Right lobe of liver (tissue), 6 donors: ENCODE data around the gene UBL7. TPM values are rescaled to one million over a fixed set of nuclear protein-coding genes. Genes with fewer than 3 reads are reported as not detected.

Experiments
- ATAC-seq, 4 donors: fragments of 200-7000 bp; cut with Tn5 transposase; one replicate each; pipeline ENCODE4 v1.9.1; 2020; ENCODE audit warnings: mild to moderate bottlenecking in 4 of 4, moderate library complexity in 4 of 4
- DNase-seq, 3 donors: peaks; one replicate each; pipeline ENCODE4 v3.0.0-alpha.2; 2020
- H3K27ac ChIP-seq, 3 donors: fragments of 200-600 bp; one replicate each; pipeline ENCODE4 v1.8.0; 2022
- H3K27me3 ChIP-seq, 2 donors: fragments of 200-600 bp; one replicate each; pipeline ENCODE4 v1.8.0; 2022
- H3K36me3 ChIP-seq, 4 donors: fragments of 200-600 bp; sonication (generic) in 1 of 4; one replicate each; pipeline versions ENCODE4 v1.5.1 to v1.8.0; 2017 to 2022; ENCODE audit warnings: control low read depth in 1 of 4
- H3K4me1 ChIP-seq, 4 donors: fragments of 200-600 bp; sonication (generic) in 1 of 4; one replicate each; pipeline versions ENCODE4 v1.5.1 to v1.8.0; 2017 to 2022; ENCODE audit warnings: control low read depth in 1 of 4
- H3K4me3 ChIP-seq, 3 donors: fragments of 200-600 bp; one replicate each; pipeline ENCODE4 v1.8.0; 2022
- H3K9me3 ChIP-seq, 4 donors: fragments of 200-600 bp; sonication (generic) in 1 of 4; one replicate each; pipeline versions ENCODE4 v1.5.1 to v1.8.0; 2017 to 2022; ENCODE audit warnings: control low read depth in 1 of 4
- POLR2A ChIP-seq: fragments of 450-650 bp; IDR thresholded peaks from one replicate; pipeline ENCODE4 v1.6.1; 2017; ENCODE audit warnings: antibody characterized with exemption, mild to moderate bottlenecking
- WGBS: methylation state at CpG from one replicate; pipeline ENCODE4 v1.1.6; 2018; ENCODE audit warnings: low coverage, low lambda C conversion rate; ENCODE audit not compliant: insufficient coverage; ENCODE audit errors: missing lambda C conversion rate; 5-methylcytosine and 5-hydroxymethylcytosine counted together
- intact Hi-C, 2 donors: fragments of 100-400 bp; cut with DNase I; formaldehyde crosslinking; loops; one replicate each; pipeline versions ENCODE4 v1.11.2 to v1.14.1; 2022
- total RNA-seq, 6 experiments: library from RNA; depleted of rRNA in 2 of 6; stranded (reverse); fragments of >200 nt in 2 of 6; fragmentation: NEBNext Ultra II Directional in 3 of 6; extraction: Animal tissue kit (Norgen Biotek cat#: 25700) in 3 of 6; gene quantifications; one replicate each; pipeline versions ENCODE4 v1.1.0 to v1.2.4, GENCODE V29; 2016 to 2023
- TF ChIP-seq, protein P1 (sequence below), 4 donors: fragments of 200-600 bp in 3 of 4; fragments of 450-650 bp in 1 of 4; IDR thresholded peaks; one replicate each; pipeline versions ENCODE4 v1.5.1 to v1.8.0; 2016 to 2022; ENCODE audit warnings: antibody characterized with exemption in 4 of 4, mild to moderate bottlenecking in 2 of 4
- donor health status: DM: no; HTN: yes; CAD: no.
- donor health status: DM: no; HTN: no; CAD: no.
- donor health status: DM: no; HTN: no; CAD: no.
- donor health status: DM: no; HTN: yes; CAD: no.
- donor health status: DM: no; HTN: yes; CAD: no.

UBL7 gene
- total RNA-seq, 6 experiments from 2014 or later = 14.8 to 38.0 (median 17.3) TPM

DNA sequence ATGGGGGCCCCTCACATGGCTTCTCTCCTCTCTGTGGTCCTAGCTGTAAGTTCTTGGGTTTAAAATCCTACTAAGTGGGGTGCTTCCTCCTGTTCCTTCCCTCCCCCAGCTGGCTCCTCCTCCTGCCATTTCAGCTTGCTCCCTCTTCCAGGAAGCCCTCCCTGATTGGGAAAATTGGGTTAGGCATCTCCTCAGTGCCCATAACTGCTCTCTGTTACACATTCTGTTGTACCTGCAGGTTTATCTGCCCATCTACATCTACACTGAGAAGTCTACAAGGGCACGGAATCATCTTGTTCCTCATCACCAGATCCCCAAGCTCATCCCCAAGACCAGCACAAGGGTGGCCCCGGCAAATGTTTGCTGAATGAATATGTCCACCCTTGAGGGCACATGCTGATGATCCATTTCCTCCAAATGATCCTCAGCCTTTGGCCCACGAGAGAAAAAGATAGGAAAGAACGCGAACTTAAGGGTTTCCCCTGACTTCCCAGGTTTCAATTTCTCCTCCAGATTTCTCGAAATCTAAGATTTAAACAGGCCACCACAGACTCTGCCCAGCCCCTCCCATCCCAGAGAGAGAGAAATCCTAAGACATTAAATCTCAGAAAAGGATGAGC is 31.1 kb downstream of the UBL7 start:
- Histone ChIP-seq H3K27me3 (peaks cover 0 to 5% of the 10 kb centered on the region in 2 donors), H3K27ac (no peak overlapping the region), H3K4me3 (no peak overlapping the region), H3K4me1 (peaks cover 0 to 11% (median 0%) of the 10 kb centered on the region in 4 donors), H3K36me3 (no peaks in the 10 kb centered on the region), H3K9me3 (no peaks in the 10 kb centered on the region)
- intact Hi-C loops = no loop called here
- ATAC-seq (no peak), DNase-seq (no peak)
- 72% methylated on average over 4 of the region's 6 CpGs for WGBS
- TF ChIP-seq POLR2A = no peak
- TF ChIP-seq, protein P1, sequence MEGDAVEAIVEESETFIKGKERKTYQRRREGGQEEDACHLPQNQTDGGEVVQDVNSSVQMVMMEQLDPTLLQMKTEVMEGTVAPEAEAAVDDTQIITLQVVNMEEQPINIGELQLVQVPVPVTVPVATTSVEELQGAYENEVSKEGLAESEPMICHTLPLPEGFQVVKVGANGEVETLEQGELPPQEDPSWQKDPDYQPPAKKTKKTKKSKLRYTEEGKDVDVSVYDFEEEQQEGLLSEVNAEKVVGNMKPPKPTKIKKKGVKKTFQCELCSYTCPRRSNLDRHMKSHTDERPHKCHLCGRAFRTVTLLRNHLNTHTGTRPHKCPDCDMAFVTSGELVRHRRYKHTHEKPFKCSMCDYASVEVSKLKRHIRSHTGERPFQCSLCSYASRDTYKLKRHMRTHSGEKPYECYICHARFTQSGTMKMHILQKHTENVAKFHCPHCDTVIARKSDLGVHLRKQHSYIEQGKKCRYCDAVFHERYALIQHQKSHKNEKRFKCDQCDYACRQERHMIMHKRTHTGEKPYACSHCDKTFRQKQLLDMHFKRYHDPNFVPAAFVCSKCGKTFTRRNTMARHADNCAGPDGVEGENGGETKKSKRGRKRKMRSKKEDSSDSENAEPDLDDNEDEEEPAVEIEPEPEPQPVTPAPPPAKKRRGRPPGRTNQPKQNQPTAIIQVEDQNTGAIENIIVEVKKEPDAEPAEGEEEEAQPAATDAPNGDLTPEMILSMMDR (IDR thresholded peaks at IDR 0.05) = no peak

DNA sequence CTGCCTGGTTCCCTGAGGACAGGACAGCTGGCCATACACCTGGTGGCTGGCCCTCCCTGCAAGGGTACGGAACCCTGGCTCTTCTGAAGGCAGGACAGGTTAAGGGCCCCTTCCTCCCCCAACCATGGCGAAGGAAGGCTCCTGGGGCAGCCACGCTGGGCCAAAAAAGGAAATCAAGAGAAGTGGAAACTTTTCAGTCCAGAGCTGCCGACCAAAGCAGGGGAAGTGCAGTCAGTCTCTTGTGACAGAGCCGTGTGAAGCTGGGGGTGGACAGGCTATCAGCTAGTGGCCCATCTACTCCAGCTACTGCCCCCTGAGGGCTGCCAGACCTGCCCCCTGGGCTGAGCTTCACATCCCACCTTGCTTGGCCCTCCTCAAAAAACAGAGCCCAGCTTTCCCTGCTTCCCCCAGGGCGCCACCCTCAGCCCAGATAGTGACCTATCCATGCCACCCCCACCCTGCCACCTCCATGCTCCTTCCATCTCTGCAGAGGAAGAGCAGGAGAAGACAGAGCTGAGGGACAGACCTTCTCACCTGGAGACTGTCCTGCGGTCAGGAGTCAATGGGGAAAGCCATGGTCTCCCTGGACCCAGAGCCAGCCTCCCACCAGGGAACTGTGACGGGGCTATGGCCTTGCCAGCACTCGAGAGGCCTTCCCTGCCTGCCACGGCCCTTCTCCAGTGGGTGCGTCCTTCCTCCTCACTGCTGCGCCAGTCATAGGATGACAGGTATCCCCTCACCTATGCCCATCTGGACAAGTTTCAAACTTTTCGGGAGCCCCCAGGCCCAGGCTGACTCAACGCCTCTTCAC is 31.8 kb downstream of the UBL7 start:
- peak in 2 of 4 donors; percentile 6 to 7 for ATAC-seq
- TF ChIP-seq, protein P1 (IDR thresholded peaks at IDR 0.05) = no peak
- TF ChIP-seq POLR2A = no peak
- DNase-seq = no peak

DNA sequence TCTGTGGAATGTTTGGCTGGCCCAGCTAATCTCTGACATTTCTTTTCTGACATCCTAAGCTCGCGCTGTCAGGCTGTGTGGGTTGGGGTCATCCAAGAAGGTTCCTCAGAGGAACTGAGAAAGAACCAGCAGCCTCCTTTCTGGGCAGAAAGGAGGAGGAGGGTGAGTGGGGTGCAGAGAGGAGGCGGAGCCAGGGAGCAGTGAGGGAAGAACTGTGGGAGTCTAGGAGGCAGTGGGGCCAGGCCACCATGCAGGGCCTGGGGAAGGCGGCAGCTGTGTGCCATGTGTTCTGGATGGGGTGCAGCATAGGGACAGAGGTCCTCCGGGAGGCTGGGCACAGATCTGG is 32.5 kb downstream of the UBL7 start:
- 72% methylated on average over 5 of the region's 5 CpGs for WGBS
- ATAC-seq = peak in 3 of 4 donors; percentile 19 to 47 (median 43)

More for the DNA sequence above, 31.8 kb downstream of the UBL7 start:
- Histone ChIP-seq H3K4me3 (no peak overlapping the region), H3K27ac (no peak overlapping the region), H3K4me1 (peaks cover 0 to 11% (median 0%) of the 10 kb centered on the region in 4 donors), H3K27me3 (peaks cover 0 to 5% of the 10 kb centered on the region in 2 donors), H3K36me3 (no peaks in the 10 kb centered on the region), H3K9me3 (no peaks in the 10 kb centered on the region)
- 87% methylated on average over 3 of the region's 14 CpGs for WGBS
- intact Hi-C loops = no loop called here

DNA sequence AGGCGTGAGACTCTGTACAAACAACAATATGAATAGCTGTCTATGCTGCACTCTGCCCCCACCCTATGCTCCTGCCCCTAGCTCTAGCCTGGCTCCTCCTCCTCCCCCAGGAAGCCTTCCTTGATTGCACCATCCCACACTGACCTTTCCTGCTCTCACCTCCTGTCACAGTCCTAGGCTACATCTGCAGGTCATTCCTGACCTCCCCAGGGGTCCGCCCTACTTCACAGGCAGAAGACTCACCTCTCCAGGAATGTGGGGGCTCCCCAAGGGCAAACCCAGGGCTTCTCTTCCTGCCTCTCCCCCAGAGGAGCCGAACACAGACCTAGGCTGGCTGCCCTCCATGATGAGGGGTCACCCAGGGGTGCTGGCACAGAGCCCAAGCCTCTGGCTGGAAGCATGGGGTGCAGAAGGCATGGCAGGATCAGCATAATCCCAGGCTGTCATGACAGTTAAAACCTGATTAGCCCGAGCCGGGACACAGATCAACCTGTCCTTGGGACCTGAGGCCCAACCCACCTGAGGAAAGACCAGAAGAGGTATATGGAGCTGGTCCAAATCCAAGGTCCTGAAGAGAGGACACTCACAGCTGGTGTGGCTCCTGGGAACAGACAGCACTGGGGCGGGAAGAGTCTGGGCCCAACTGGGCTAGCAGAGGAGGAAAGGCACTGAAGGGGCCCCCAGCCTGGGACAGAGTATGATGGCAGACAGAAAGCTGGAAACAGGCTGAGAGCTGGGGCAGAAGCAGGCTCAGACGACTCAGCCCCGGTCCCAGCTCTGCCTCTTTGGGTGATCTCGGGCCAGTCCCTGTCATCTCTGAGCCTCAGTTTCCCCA is 33.1 kb downstream of the UBL7 start:
- no peak overlapping the region for H3K27ac ChIP-seq
- TF ChIP-seq, protein P1 (IDR thresholded peaks at IDR 0.05) = no peak
- TF ChIP-seq POLR2A = no peak
- peaks cover 0 to 3% of the 10 kb centered on the region in 2 donors for H3K27me3 ChIP-seq
- intact Hi-C loops = no loop called here
- H3K4me3 ChIP-seq = no peak overlapping the region
- 80% methylated on average over 4 of the region's 9 CpGs for WGBS
- H3K9me3 ChIP-seq = no peaks in the 10 kb centered on the region
- ATAC-seq (no peak), DNase-seq (no peak)
- H3K36me3 ChIP-seq = no peaks in the 10 kb centered on the region
- H3K4me1 ChIP-seq = peaks cover 0 to 3% (median 0%) of the 10 kb centered on the region in 4 donors

More for the DNA sequence above, 32.5 kb downstream of the UBL7 start:
- TF ChIP-seq POLR2A = no peak
- TF ChIP-seq, protein P1 (IDR thresholded peaks at IDR 0.05) = no peak
- Histone ChIP-seq H3K27ac (no peak overlapping the region), H3K4me3 (no peak overlapping the region), H3K27me3 (peaks cover 0 to 5% of the 10 kb centered on the region in 2 donors), H3K4me1 (peaks cover 0 to 9% (median 0%) of the 10 kb centered on the region in 4 donors), H3K9me3 (no peaks in the 10 kb centered on the region), H3K36me3 (no peaks in the 10 kb centered on the region)
- no peak for DNase-seq
- intact Hi-C loops = no loop called here
